Mucosa of descending colon (tissue), 3 donors: ENCODE data around the gene ZNF497. TPM values are rescaled to one million over a fixed set of nuclear protein-coding genes. Genes with fewer than 3 reads are reported as not detected.

Experiments used
- ATAC-seq: fragments of 200-7000 bp; cut with Tn5 transposase; one replicate; pipeline ENCODE4 v1.9.1; 2020; ENCODE audit warnings: mild to moderate bottlenecking, moderate library complexity
- DNase-seq, 3 donors: peaks; one replicate each; pipeline ENCODE4 v3.0.0-alpha.2; 2020
- H3K36me3 ChIP-seq: fragments of 200-600 bp; one replicate; pipeline ENCODE4 v1.8.0; 2021; ENCODE audit warnings: low read depth, mild to moderate bottlenecking
- H3K4me1 ChIP-seq: fragments of 200-600 bp; one replicate; pipeline ENCODE4 v1.8.0; 2021; ENCODE audit warnings: low read depth, mild to moderate bottlenecking
- H3K4me3 ChIP-seq: fragments of 200-600 bp; one replicate; pipeline ENCODE4 v1.8.0; 2021; ENCODE audit warnings: mild to moderate bottlenecking
- H3K9me3 ChIP-seq: fragments of 200-600 bp; one replicate; pipeline ENCODE4 v1.8.0; 2021; ENCODE audit warnings: mild to moderate bottlenecking
- intact Hi-C, 2 donors: fragments of 100-400 bp; cut with DNase I in 1 of 2; cut with micrococcal nuclease in 1 of 2; formaldehyde crosslinking; loops; one replicate each; pipeline versions ENCODE4 v1.11.0 to v1.11.1; 2022; cut with DNase I, micrococcal nuclease
- total RNA-seq, 3 donors: library from RNA; stranded (reverse); fragmentation: NEBNext Ultra II Directional in 2 of 3; extraction: Animal tissue kit (Norgen Biotek cat#: 25700) in 2 of 3; gene quantifications; one replicate each; pipeline versions ENCODE4 v1.2.1 to v1.2.4, GENCODE V29; 2021 to 2023
- TF ChIP-seq, protein P1 (sequence below): fragments of 200-600 bp; IDR thresholded peaks from one replicate; pipeline ENCODE4 v1.8.0; 2022; ENCODE audit warnings: antibody characterized with exemption, mild to moderate bottlenecking
- donor health status: DM: no; HTN: no; CAD: no; lungs with moderate emphysema.
- donor health status: DM: no; HTN: no; CAD: no.
- donor health status: DM: no; HTN: yes; CAD: no.

The ZNF497 gene
- total RNA-seq, 3 donors from 2014 or later: 1.1 to 1.9 (median 1.2) TPM

- Histone ChIP-seq H3K36me3 (no peaks in the 10 kb centered on the region), H3K4me3 (no peak overlapping the region), H3K4me1 (no peaks in the 10 kb centered on the region), H3K9me3 (no peaks in the 10 kb centered on the region)
- TF ChIP-seq, protein P1, sequence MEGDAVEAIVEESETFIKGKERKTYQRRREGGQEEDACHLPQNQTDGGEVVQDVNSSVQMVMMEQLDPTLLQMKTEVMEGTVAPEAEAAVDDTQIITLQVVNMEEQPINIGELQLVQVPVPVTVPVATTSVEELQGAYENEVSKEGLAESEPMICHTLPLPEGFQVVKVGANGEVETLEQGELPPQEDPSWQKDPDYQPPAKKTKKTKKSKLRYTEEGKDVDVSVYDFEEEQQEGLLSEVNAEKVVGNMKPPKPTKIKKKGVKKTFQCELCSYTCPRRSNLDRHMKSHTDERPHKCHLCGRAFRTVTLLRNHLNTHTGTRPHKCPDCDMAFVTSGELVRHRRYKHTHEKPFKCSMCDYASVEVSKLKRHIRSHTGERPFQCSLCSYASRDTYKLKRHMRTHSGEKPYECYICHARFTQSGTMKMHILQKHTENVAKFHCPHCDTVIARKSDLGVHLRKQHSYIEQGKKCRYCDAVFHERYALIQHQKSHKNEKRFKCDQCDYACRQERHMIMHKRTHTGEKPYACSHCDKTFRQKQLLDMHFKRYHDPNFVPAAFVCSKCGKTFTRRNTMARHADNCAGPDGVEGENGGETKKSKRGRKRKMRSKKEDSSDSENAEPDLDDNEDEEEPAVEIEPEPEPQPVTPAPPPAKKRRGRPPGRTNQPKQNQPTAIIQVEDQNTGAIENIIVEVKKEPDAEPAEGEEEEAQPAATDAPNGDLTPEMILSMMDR: no peak
- no peak for ATAC-seq
- intact Hi-C loops: no loop called here
- no peak for DNase-seq
Measured at GRCh38 chr19:58336216-58336615, 26.3 kb downstream of the ZNF497 start.

GRCh38 chr19:58335630-58336029 is 26.9 kb downstream of the ZNF497 start:
- TF ChIP-seq, protein P1: no peak
- intact Hi-C loops: no loop called here
- ATAC-seq (no peak), DNase-seq (no peak)
- no peak overlapping the region for H3K4me3 ChIP-seq
- no peaks in the 10 kb centered on the region for H3K4me1 ChIP-seq
- no peaks in the 10 kb centered on the region for H3K9me3 ChIP-seq
- no peaks in the 10 kb centered on the region for H3K36me3 ChIP-seq

DNA sequence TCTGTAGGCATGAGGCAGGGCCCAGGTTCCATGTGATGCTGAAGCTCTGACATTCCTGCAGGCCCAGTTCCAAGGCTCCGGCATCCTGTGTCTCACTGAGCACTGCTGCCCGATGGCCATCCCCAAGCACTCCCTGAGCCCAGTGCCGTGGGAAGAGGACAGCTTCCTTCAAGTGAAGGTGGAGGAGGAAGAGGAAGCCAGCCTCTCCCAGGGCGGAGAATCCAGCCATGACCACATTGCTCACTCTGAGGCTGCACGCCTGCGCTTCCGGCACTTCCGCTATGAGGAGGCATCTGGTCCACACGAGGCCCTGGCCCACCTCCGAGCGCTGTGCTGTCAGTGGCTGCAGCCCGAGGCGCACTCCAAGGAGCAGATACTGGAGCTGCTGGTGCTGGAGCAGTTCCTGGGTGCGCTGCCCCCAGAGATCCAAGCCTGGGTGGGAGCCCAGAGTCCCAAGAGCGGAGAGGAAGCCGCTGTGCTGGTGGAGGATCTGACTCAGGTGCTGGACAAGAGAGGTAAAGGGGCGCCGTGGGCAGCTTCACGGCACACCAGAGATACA is 27.8 kb downstream of the ZNF497 start:
- intact Hi-C loops: no loop called here
- TF ChIP-seq, protein P1: no peak
- no peaks in the 10 kb centered on the region for H3K4me1 ChIP-seq
- no peaks in the 10 kb centered on the region for H3K9me3 ChIP-seq
- DNase-seq: no peak
- no peak for ATAC-seq
- H3K36me3 ChIP-seq: no peaks in the 10 kb centered on the region
- H3K4me3 ChIP-seq: no peak overlapping the region

DNA sequence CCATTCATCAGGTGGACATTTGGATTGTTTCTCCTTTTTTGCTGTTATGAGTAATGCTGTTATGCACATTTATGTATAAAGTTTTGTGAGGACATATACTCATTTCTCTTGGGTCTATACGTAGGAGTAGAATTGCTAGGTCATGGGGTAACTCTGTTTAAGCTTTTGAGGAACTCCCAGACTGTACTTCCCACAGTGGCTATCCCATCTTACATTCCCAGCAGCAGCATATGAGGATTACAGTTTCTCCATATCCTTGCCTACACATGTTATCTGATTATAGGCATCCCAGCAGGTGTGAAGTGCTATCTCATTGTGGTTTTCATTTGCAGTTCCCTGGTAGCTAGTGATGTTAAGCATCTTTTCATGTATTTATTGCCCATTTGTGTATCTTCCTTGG is 29.9 kb downstream of the ZNF497 start:
- Histone ChIP-seq H3K9me3 (no peaks in the 10 kb centered on the region), H3K4me1 (peaks cover 9% of the 10 kb centered on the region), H3K36me3 (no peaks in the 10 kb centered on the region), H3K4me3 (no peak overlapping the region)
- TF ChIP-seq, protein P1: no peak
- ATAC-seq (no peak), DNase-seq (no peak)
- intact Hi-C loops: no loop called here

DNA sequence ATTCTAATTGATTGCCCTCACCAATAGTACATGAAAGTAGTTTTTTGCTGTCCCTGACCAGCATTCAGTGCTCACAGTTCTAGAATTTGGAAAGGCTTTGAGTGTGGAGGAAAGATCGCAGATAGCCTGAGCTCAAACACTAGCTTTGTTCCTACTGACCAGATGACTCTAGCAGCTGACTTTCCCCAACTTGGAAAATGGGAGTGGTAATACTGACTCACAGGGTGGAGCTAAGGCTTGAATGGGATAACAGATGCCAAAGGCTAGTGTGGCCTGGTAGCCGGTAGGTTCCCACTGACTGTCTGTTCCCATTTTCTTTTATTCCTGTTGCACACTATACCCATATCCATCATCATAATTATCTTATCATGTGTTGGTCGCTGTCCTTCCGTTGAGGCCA is 32.1 kb downstream of the ZNF497 start:
- intact Hi-C loops: no loop called here
- ATAC-seq: no peak

More for the DNA sequence above, 32.1 kb downstream of the ZNF497 start:
- H3K4me3 ChIP-seq: no peak overlapping the region
- H3K36me3 ChIP-seq: no peaks in the 10 kb centered on the region
- DNase-seq: no peak
- TF ChIP-seq, protein P1: no peak
- H3K4me1 ChIP-seq: peaks cover 19% of the 10 kb centered on the region
- no peaks in the 10 kb centered on the region for H3K9me3 ChIP-seq
